Endothelial cell of umbilical vein (primary cell): ENCODE measurements around the gene MOB3B. TPM values are rescaled to one million over a fixed set of nuclear protein-coding genes. Genes with fewer than 3 reads are reported as not detected.

Experiments
- BruUV-seq: library from RNA; stranded (reverse); fragments of 400-500 nt; replicated peaks from 2 replicates; lab custom pipeline; 2021; lab: Mats Ljungman, UMichigan
- CTCF ChIA-PET: fragments of 300-600, 350-600 bp; sonication (Branson Sonifier 250); formaldehyde crosslinking; loops from one replicate; lab custom pipeline; 2021; ENCODE audit warnings: antibody characterized with exemption, inconsistent platforms; lab: Charles Lee
- POLR2A ChIA-PET: fragments of 300-600, 350-600 bp; sonication (Branson Sonifier 250); formaldehyde crosslinking; loops from one replicate; lab custom pipeline; 2021; ENCODE audit warnings: antibody characterized with exemption, inconsistent platforms; lab: Charles Lee
- DNase-seq: peaks from one replicate; pipeline ENCODE4 v3.0.0-alpha.2; 2011; ENCODE audit warnings: low read depth, low spot score
- FAIRE-seq: peaks from 2 replicates; lab custom pipeline; 2011; peaks lifted over from hg19 to GRCh38; lab: Jason Lieb, UNC
- H2AFZ ChIP-seq: 2 replicates; pipeline ENCODE4 v1.6.0; 2012; ENCODE audit warnings: low read depth, low read length, control low read depth, inconsistent platforms
- H3K27ac ChIP-seq: 2 replicates; pipeline ENCODE4 v1.5.1; 2011; ENCODE audit warnings: low read depth, mild to moderate bottlenecking, control low read depth, low read length, moderate library complexity; ENCODE audit not compliant: insufficient read depth
- H3K27me3 ChIP-seq, 2 experiments: 2 replicates each; pipeline versions ENCODE4 v1.6.0 to v1.6.1; 2011; ENCODE audit warnings: low read length in 2 of 2, mixed read lengths in 1 of 2; ENCODE audit not compliant: control insufficient read depth in 2 of 2, insufficient read depth in 2 of 2
- H3K36me3 ChIP-seq, 2 experiments: 2 replicates in 1 of 2; 3 replicates in 1 of 2; pipeline ENCODE4 v1.5.1; 2011; ENCODE audit warnings: low read length in 2 of 2, mild to moderate bottlenecking in 1 of 2, moderate library complexity in 1 of 2; ENCODE audit not compliant: control insufficient read depth in 2 of 2, insufficient read depth in 2 of 2; ENCODE audit errors: extremely low read depth in 1 of 2
- H3K4me1 ChIP-seq: 3 replicates; pipeline ENCODE4 v1.5.1; 2011; ENCODE audit warnings: mild to moderate bottlenecking, low read length; ENCODE audit not compliant: control insufficient read depth, insufficient read depth; ENCODE audit errors: extremely low read depth
- H3K4me2 ChIP-seq: 2 replicates; pipeline ENCODE4 v1.6.1; 2011; ENCODE audit warnings: low read length, control low read depth, mixed read lengths; ENCODE audit not compliant: insufficient read depth
- H3K4me3 ChIP-seq, 3 experiments: fragments of 200-600 bp in 1 of 3; sonication (generic), shearing (Covaris generic) in 1 of 3; replicated peaks in 1 of 3; 2 replicates each; pipeline ENCODE4 v1.5.1; 2011 to 2016; ENCODE audit warnings: control low read depth in 3 of 3, low read length in 3 of 3, mild to moderate bottlenecking in 2 of 3, inconsistent platforms in 1 of 3, low read depth in 1 of 3, moderate library complexity in 1 of 3; ENCODE audit not compliant: insufficient read depth in 1 of 3
- H3K79me2 ChIP-seq: 2 replicates; pipeline ENCODE4 v1.6.0; 2012; ENCODE audit warnings: low read length, inconsistent platforms; ENCODE audit not compliant: control insufficient read depth, insufficient read depth
- H3K9ac ChIP-seq: replicated peaks from 2 replicates; pipeline ENCODE3; 2011; ENCODE audit warnings: low read length, control low read depth; ENCODE audit not compliant: insufficient read depth; ENCODE audit errors: extremely low read depth
- H3K9me1 ChIP-seq: replicated peaks from 3 replicates; pipeline ENCODE4 v1.6.0; 2011; ENCODE audit warnings: mild to moderate bottlenecking, low read length; ENCODE audit not compliant: control insufficient read depth, insufficient read depth; ENCODE audit errors: extremely low read depth
- H3K9me3 ChIP-seq: replicated peaks from 2 replicates; pipeline ENCODE4 v1.5.1; 2012; ENCODE audit warnings: low read length, inconsistent platforms; ENCODE audit not compliant: control insufficient read depth, insufficient read depth
- H4K20me1 ChIP-seq: replicated peaks from 2 replicates; pipeline ENCODE3; 2011; ENCODE audit warnings: mild to moderate bottlenecking, low read length; ENCODE audit not compliant: control insufficient read depth, insufficient read depth; ENCODE audit errors: extremely low read depth
- CTCF ChIP-seq, 2 donors: IDR thresholded peaks; 1 replicate in 1 of 2; 2 replicates in 1 of 2; pipeline ENCODE4 v1.5.1; 2011; ENCODE audit warnings: low read length in 2 of 2, mild to moderate bottlenecking in 2 of 2, moderate library complexity in 2 of 2, control low read depth in 1 of 2, inconsistent platforms in 1 of 2, low read depth in 1 of 2; ENCODE audit not compliant: insufficient read depth in 1 of 2; ENCODE audit errors: extremely low read depth in 1 of 2
- EZH2 ChIP-seq: IDR thresholded peaks from 2 replicates; pipeline ENCODE4 v1.6.1; 2012; ENCODE audit warnings: borderline replicate concordance, low read depth, mild to moderate bottlenecking, moderate library complexity, low read length, inconsistent platforms; ENCODE audit not compliant: severe bottlenecking
- FOS ChIP-seq: IDR thresholded peaks from 2 replicates; pipeline ENCODE4 v1.6.1; 2011; ENCODE audit warnings: mild to moderate bottlenecking, low read length, moderate library complexity, borderline replicate concordance; ENCODE audit not compliant: insufficient read depth
- GATA2 ChIP-seq: IDR thresholded peaks from 2 replicates; pipeline ENCODE4 v1.7.0; 2011; ENCODE audit warnings: low read depth, mild to moderate bottlenecking, moderate library complexity, mixed read lengths, low read length; ENCODE audit not compliant: insufficient read length, insufficient read depth
- JUN ChIP-seq: IDR thresholded peaks from 2 replicates; pipeline ENCODE4 v1.6.1; 2011; ENCODE audit warnings: borderline replicate concordance, low read depth; ENCODE audit not compliant: insufficient read length, insufficient read depth
- MAX ChIP-seq: IDR thresholded peaks from 2 replicates; pipeline ENCODE4 v1.6.1; 2011; ENCODE audit not compliant: insufficient read depth, insufficient read length
- MYC ChIP-seq: IDR thresholded peaks from one replicate; pipeline ENCODE4 v1.6.1; 2011; ENCODE audit warnings: mild to moderate bottlenecking, low read depth, low read length
- POLR2A ChIP-seq: IDR thresholded peaks from 2 replicates; pipeline ENCODE4 v1.6.1; 2012; ENCODE audit warnings: low read depth, mild to moderate bottlenecking, control low read depth, low read length
- POLR2AphosphoS5 ChIP-seq: IDR thresholded peaks from 2 replicates; pipeline ENCODE4 v1.6.1; 2012; ENCODE audit warnings: low read depth, mild to moderate bottlenecking, control low read depth, low read length, moderate library complexity; ENCODE audit not compliant: insufficient read depth
- dilution Hi-C: fragments of 300-500 bp; cut with MboI; formaldehyde crosslinking; loops from one replicate; pipeline ENCODE4 v1.15.0; 2019; ENCODE audit warnings: low sequenced_read_pairs; ENCODE audit not compliant: extremely low pct_ligation_motif_present
- intact Hi-C: fragments of 100-400 bp; cut with micrococcal nuclease; formaldehyde crosslinking; loops from one replicate; pipeline ENCODE4 v1.10.0; 2022
- polyA plus RNA-seq, 4 experiments: library from polyadenylated mRNA; depleted of rRNA in 3 of 4; stranded (reverse) in 3 of 4; unstranded in 1 of 4; fragments of >200 nt; gene quantifications; 2 replicates each; pipeline versions ENCODE4 v1.2.1 to v1.2.3, GENCODE V29; 2011 to 2012; ENCODE audit warnings: missing spikeins in 1 of 4
- total RNA-seq: library from RNA; stranded (reverse); gene quantifications from 2 replicates; pipeline ENCODE4 v1.2.3, GENCODE V29; 2021

The MOB3B gene
- total and polyA plus RNA-seq, 2 donors (not counting 3 experiments of a cell fraction or from before 2014, with no cell fraction given), result 0.03 TPM; not detected in 1

- no peaks in the 10 kb centered on the region for H3K79me2 ChIP-seq
- H3K9ac ChIP-seq, result no peak overlapping the region
- DNase-seq, result no peak
- no peaks in the 10 kb centered on the region for H4K20me1 ChIP-seq
- ChIA-PET CTCF (interaction anchor here (1.1 to 2.2 kb wide), 2 partner anchors 12 to 16 kb away, joined by 3 to 5 read pairs; partner anchors contain the start of gene MOB3B), POLR2A (no interaction called here)
- TF ChIP-seq CTCF (IDR thresholded peaks at IDR 0.05; ENCODE audit: extremely low read depth in 1 of 2, insufficient read depth in 1 of 2, low read depth in 1 of 2, low read length in 2 of 2) (no peak), MAX (no peak), FOS (no peak), GATA2 (no peak), JUN (no peak), POLR2AphosphoS5 (no peak), EZH2 (no peak), MYC (no peak), POLR2A (no peak)
- H3K4me2 ChIP-seq, result no peak overlapping the region
- no peaks in the 10 kb centered on the region for H3K9me3 ChIP-seq
- FAIRE-seq, result no peak
- intact Hi-C loops (no loop called here), dilution Hi-C loops (no loop called here)
- H3K36me3 ChIP-seq, result no peaks in the 10 kb centered on the region
- no peaks in the 10 kb centered on the region for H3K9me1 ChIP-seq
- no peaks in the 10 kb centered on the region for H3K27me3 ChIP-seq
- BruUV-seq, result no TSS peak
- H3K4me1 ChIP-seq, result no peaks in the 10 kb centered on the region
- no peak overlapping the region for H3K27ac ChIP-seq
- H2AFZ ChIP-seq, result no peak overlapping the region
- no peak overlapping the region for H3K4me3 ChIP-seq
Observed at GRCh38 chr9:27542508-27542907, 12.9 kb upstream of the MOB3B start.
